Neural crest cell (in vitro differentiated cells): ENCODE measurements around the gene BTG1. TPM values are rescaled to one million over a fixed set of nuclear protein-coding genes. Genes with fewer than 3 reads are reported as not detected.
"Not testable (repeated sequence)": the region's sequence is repeated elsewhere in the genome, so short reads cannot be mapped to it uniquely, and the experiment has no call there.

Experiments
- DNase-seq: peaks from one replicate; pipeline ENCODE4 v3.0.0; 2021; ENCODE audit warnings: low read depth, mixed read lengths, low spot score
- H3K27ac Mint-ChIP-seq: one replicate; pipeline ENCODE4 v1.8.0; 2021; ENCODE audit warnings: mild to moderate bottlenecking, mixed read lengths; ENCODE audit not compliant: unreplicated experiment
- H3K27me3 Mint-ChIP-seq: 2 replicates; pipeline ENCODE4 v1.8.0; 2021; ENCODE audit warnings: low read depth, mild to moderate bottlenecking, mixed read lengths
- H3K36me3 Mint-ChIP-seq: 2 replicates; pipeline ENCODE4 v1.8.0; 2021; ENCODE audit warnings: low read depth, mild to moderate bottlenecking, mixed read lengths
- H3K4me1 Mint-ChIP-seq: 2 replicates; pipeline ENCODE4 v1.8.0; 2021; ENCODE audit warnings: mixed read lengths
- H3K4me3 Mint-ChIP-seq: one replicate; pipeline ENCODE4 v1.8.0; 2021; ENCODE audit warnings: mild to moderate bottlenecking, mixed read lengths
- H3K9me3 Mint-ChIP-seq: 2 replicates; pipeline ENCODE4 v1.8.0; 2021; ENCODE audit warnings: mixed read lengths
- CTCF ChIP-seq: fragments of 200-600 bp; sonication (generic); conservative IDR thresholded peaks from 2 replicates; pipeline ENCODE4 v1.5.0; 2021; ENCODE audit warnings: antibody characterized with exemption, mild to moderate bottlenecking
- total RNA-seq: library from RNA; stranded (reverse); gene quantifications from 2 replicates; pipeline ENCODE4 v1.2.1, GENCODE V29; 2021

Gene BTG1
- total RNA-seq, 1 donor from 2014 or later = 95.1 TPM

- Mint-ChIP-seq H3K36me3 (peaks cover 18% of the 10 kb centered on the region), H3K4me1 (peaks cover 81% of the 10 kb centered on the region), H3K27me3 (no peaks in the 10 kb centered on the region), H3K9me3 (no peaks in the 10 kb centered on the region), H3K4me3 (peak overlapping the region; percentile 99), H3K27ac (peak overlapping the region; percentile 1)
- DNase-seq = no peak
- TF ChIP-seq CTCF = no peak
Observed at GRCh38 chr12:92136965-92137721, 8.5 kb downstream of the BTG1 start.

- H3K4me1 Mint-ChIP-seq = peaks cover 88% of the 10 kb centered on the region
- no peaks in the 10 kb centered on the region for H3K9me3 Mint-ChIP-seq
- H3K36me3 Mint-ChIP-seq = peaks cover 21% of the 10 kb centered on the region
- peak overlapping the region; percentile 99 for H3K4me3 Mint-ChIP-seq
- no peak for DNase-seq
- H3K27me3 Mint-ChIP-seq = no peaks in the 10 kb centered on the region
- no peak for TF ChIP-seq CTCF
- peak overlapping the region; percentile 19 for H3K27ac Mint-ChIP-seq
Observed at GRCh38 chr12:92136026-92136730, 9.5 kb downstream of the BTG1 start.

- H3K4me3 Mint-ChIP-seq, H3K9me3 Mint-ChIP-seq, H3K27ac Mint-ChIP-seq, H3K27me3 Mint-ChIP-seq, DNase-seq: not testable (repeated sequence)
- Mint-ChIP-seq H3K36me3 (peaks cover 19% of the 10 kb centered on the region), H3K4me1 (peaks cover 86% of the 10 kb centered on the region)
Observed at GRCh38 chr12:92135541-92135940, 10.1 kb downstream of the BTG1 start.

GRCh38 chr12:92134638-92135274 is 10.9 kb downstream of the BTG1 start:
- no peaks in the 10 kb centered on the region for H3K27me3 Mint-ChIP-seq
- H3K27ac Mint-ChIP-seq = no peak overlapping the region
- no peak for TF ChIP-seq CTCF
- H3K9me3 Mint-ChIP-seq = no peaks in the 10 kb centered on the region
- peaks cover 78% of the 10 kb centered on the region for H3K4me1 Mint-ChIP-seq
- H3K4me3 Mint-ChIP-seq = peak overlapping the region; percentile 12
- peaks cover 15% of the 10 kb centered on the region for H3K36me3 Mint-ChIP-seq
- DNase-seq = no peak

- Mint-ChIP-seq H3K4me1 (peaks cover 70% of the 10 kb centered on the region), H3K27me3 (no peaks in the 10 kb centered on the region), H3K27ac (no peak overlapping the region), H3K9me3 (no peaks in the 10 kb centered on the region), H3K4me3 (peak overlapping the region; percentile 12), H3K36me3 (peaks cover 17% of the 10 kb centered on the region)
- DNase-seq = no peak
- TF ChIP-seq CTCF = no peak
Observed at GRCh38 chr12:92133795-92134637, 11.6 kb downstream of the BTG1 start.
